GM21619 (cell line): Measurements from ENCODE around the gene FGF11.

Experiments
- ATAC-seq: cut with Tn5 transposase; IDR thresholded peaks from one replicate; pipeline ENCODE4 v1.9.1; 2021; ENCODE audit not compliant: unreplicated experiment

Gene FGF11

GRCh38 chr17:7439462-7440112 is at the start of gene FGF11:
TSS of gene FGF11 (plus strand) at chr17:7439512. CDS start at chr17:7439621, 109 bp downstream.
- no peak for ATAC-seq

- ATAC-seq = no peak
Measured at GRCh38 chr17:7389924-7390910, 49.1 kb upstream of the FGF11 start.

GRCh38 chr17:7391307-7391706 is 48.0 kb upstream of the FGF11 start:
- ATAC-seq = no peak

GRCh38 chr17:7392696-7393612 is 46.4 kb upstream of the FGF11 start:
- no peak for ATAC-seq

GRCh38 chr17:7393613-7394451 is 45.5 kb upstream of the FGF11 start:
- ATAC-seq = peak; percentile 35

- peak; percentile 75 for ATAC-seq
Measured at GRCh38 chr17:7394452-7395191, 44.7 kb upstream of the FGF11 start, which contains the start of gene PLSCR3. TSS of gene PLSCR3 (minus strand) at chr17:7394525. CDS start at chr17:7394110, 415 bp downstream.

GRCh38 chr17:7396147-7396546 is 43.2 kb upstream of the FGF11 start:
- no peak for ATAC-seq

GRCh38 chr17:7398612-7399011 is 40.7 kb upstream of the FGF11 start:
- ATAC-seq = no peak

- no peak for ATAC-seq
Measured at GRCh38 chr17:7403043-7403726, 36.1 kb upstream of the FGF11 start.

GRCh38 chr17:7403727-7403976 is 35.7 kb upstream of the FGF11 start:
- ATAC-seq = peak; percentile 13

- ATAC-seq = peak; percentile 94
Measured at GRCh38 chr17:7403977-7404736, 35.2 kb upstream of the FGF11 start, which contains the start of gene TMEM256. TSS of gene TMEM256 (minus strand) at chr17:7404097. CDS start at chr17:7404084, 13 bp downstream.

- ATAC-seq = no peak
Measured at GRCh38 chr17:7404737-7405349, 34.5 kb upstream of the FGF11 start.

GRCh38 chr17:7405350-7406234 is 33.7 kb upstream of the FGF11 start:
- ATAC-seq = no peak

- ATAC-seq = no peak
Measured at GRCh38 chr17:7406235-7406825, 33.0 kb upstream of the FGF11 start.

GRCh38 chr17:7407082-7407481 is 32.2 kb upstream of the FGF11 start:
- no peak for ATAC-seq

- ATAC-seq = no peak
Measured at GRCh38 chr17:7407485-7408251, 31.6 kb upstream of the FGF11 start, which contains the start of gene NLGN2. TSS of gene NLGN2 (plus strand) at chr17:7407845. CDS start at chr17:7408256, 411 bp downstream.
